ENCODE results near the gene EID2. TPM values are rescaled to one million over a fixed set of nuclear protein-coding genes. Genes with fewer than 3 reads are reported as not detected.

EID2 gene
- total and polyA plus RNA-seq, 2 experiments from 2014 or later, result 20.3 to 75.0 TPM

- no peaks in the 10 kb centered on the region for H3K27me3 ChIP-seq
- H3K36me3 ChIP-seq, result peaks cover 24% of the 10 kb centered on the region
- no peak for DNase-seq (ENCODE audit: low read depth in 1 of 2, low spot score in 1 of 2)
- H3K4me3 ChIP-seq, result no peak overlapping the region
- no peaks in the 10 kb centered on the region for H3K4me1 ChIP-seq (ENCODE audit: low read depth)
- TF ChIP-seq CTCF (IDR thresholded peaks at IDR 0.05; ENCODE audit: low read depth, low read length), result no peak
- no peak overlapping the region for H3K27ac ChIP-seq
- no peaks in the 10 kb centered on the region for H3K9me3 ChIP-seq (ENCODE audit: low read depth)
Observed at GRCh38 chr19:39492225-39492624, 47.7 kb downstream of the EID2 start.

GRCh38 chr19:39489756-39490155 lies 50.2 kb downstream of the EID2 start:
- Histone ChIP-seq H3K4me3 (no peak overlapping the region), H3K4me1 (ENCODE audit: low read depth) (no peaks in the 10 kb centered on the region), H3K27me3 (no peaks in the 10 kb centered on the region), H3K27ac (no peak overlapping the region), H3K36me3 (peaks cover 32% of the 10 kb centered on the region), H3K9me3 (ENCODE audit: low read depth) (no peaks in the 10 kb centered on the region)
- no peak for TF ChIP-seq CTCF (IDR thresholded peaks at IDR 0.05; ENCODE audit: low read depth, low read length)
- DNase-seq (ENCODE audit: low read depth in 1 of 2, low spot score in 1 of 2), result no peak

Other genes with a start within 250 kb of the EID2 start
- not detected in 2 replicates for gene IFNL1, start 243.8 kb downstream of the EID2 start, total RNA-seq
- gene IFNL1, start 243.8 kb downstream of the EID2 start, polyA plus RNA-seq, result not detected in 2 replicates
- 10.3 and 19.4 TPM in 2 replicates for gene LRFN1, start 219.3 kb downstream of the EID2 start, total RNA-seq
- gene LRFN1, start 219.3 kb downstream of the EID2 start, polyA plus RNA-seq, result 12.4 and 18.6 TPM in 2 replicates
- gene GMFG, start 204.1 kb downstream of the EID2 start, total RNA-seq, result not detected in 2 replicates
- 2.3 and 3.2 TPM in 2 replicates for gene GMFG, start 204.1 kb downstream of the EID2 start, polyA plus RNA-seq
- 158 and 183 TPM in 2 replicates for gene SAMD4B, start 197.7 kb downstream of the EID2 start, total RNA-seq
- 120 and 139 TPM in 2 replicates for gene SAMD4B, start 197.7 kb downstream of the EID2 start, polyA plus RNA-seq
- 61.9 and 62.2 TPM in 2 replicates for gene PAF1, start 149.1 kb downstream of the EID2 start, total RNA-seq
- gene PAF1, start 149.1 kb downstream of the EID2 start, polyA plus RNA-seq, result 64.4 and 78.3 TPM in 2 replicates
- gene MED29, start 148.8 kb downstream of the EID2 start, total RNA-seq, result 43.8 and 70.6 TPM in 2 replicates
- gene MED29, start 148.8 kb downstream of the EID2 start, polyA plus RNA-seq, result 59.6 and 67.3 TPM in 2 replicates
- 13.6 and 14.6 TPM in 2 replicates for gene ZFP36, start 133.3 kb downstream of the EID2 start, total RNA-seq
- 51.2 and 53.4 TPM in 2 replicates for gene ZFP36, start 133.3 kb downstream of the EID2 start, polyA plus RNA-seq
- 40.7 and 45.4 TPM in 2 replicates for gene PLEKHG2, start 127.5 kb downstream of the EID2 start, total RNA-seq
- 30.5 and 40.0 TPM in 2 replicates for gene PLEKHG2, start 127.5 kb downstream of the EID2 start, polyA plus RNA-seq
- 369 and 374 TPM in 2 replicates for gene RPS16, start 104.2 kb downstream of the EID2 start, total RNA-seq
- gene RPS16, start 104.2 kb downstream of the EID2 start, polyA plus RNA-seq, result 508 and 542 TPM in 2 replicates
- gene SUPT5H, start 94.6 kb downstream of the EID2 start, total RNA-seq, result 106 and 156 TPM in 2 replicates
- gene SUPT5H, start 94.6 kb downstream of the EID2 start, polyA plus RNA-seq, result 145 and 185 TPM in 2 replicates
- gene TIMM50, start 59.3 kb downstream of the EID2 start, total RNA-seq, result 80.4 and 108 TPM in 2 replicates
- 93.3 and 101 TPM in 2 replicates for gene TIMM50, start 59.3 kb downstream of the EID2 start, polyA plus RNA-seq
- 8.0 and 11.7 TPM in 2 replicates for gene DLL3, start 41.2 kb downstream of the EID2 start, total RNA-seq
- gene DLL3, start 41.2 kb downstream of the EID2 start, polyA plus RNA-seq, result 12.2 and 13.9 TPM in 2 replicates
- gene SELENOV, start 25.0 kb downstream of the EID2 start, total RNA-seq, result 2.0 and 4.3 TPM in 2 replicates
- gene SELENOV, start 25.0 kb downstream of the EID2 start, polyA plus RNA-seq, result 1.3 and 2.5 TPM in 2 replicates
- 9.5 and 17.5 TPM in 2 replicates for gene EID2B, start 7.3 kb downstream of the EID2 start, total RNA-seq
- gene EID2B, start 7.3 kb downstream of the EID2 start, polyA plus RNA-seq, result 8.4 and 14.1 TPM in 2 replicates
- gene LGALS13, start 62.4 kb upstream of the EID2 start, total RNA-seq, result not detected in 2 replicates
- gene LGALS13, start 62.4 kb upstream of the EID2 start, polyA plus RNA-seq, result not detected in 2 replicates
- not detected in 2 replicates for gene LGALS16, start 115.8 kb upstream of the EID2 start, total RNA-seq
- not detected in 2 replicates for gene LGALS16, start 115.8 kb upstream of the EID2 start, polyA plus RNA-seq
- gene LGALS14, start 164.3 kb upstream of the EID2 start, total RNA-seq, result not detected in 2 replicates
- gene LGALS14, start 164.3 kb upstream of the EID2 start, polyA plus RNA-seq, result not detected in 2 replicates
- not detected in 2 replicates for gene CLC, start 197.9 kb upstream of the EID2 start, total RNA-seq
- gene CLC, start 197.9 kb upstream of the EID2 start, polyA plus RNA-seq, result not detected in 2 replicates
- not detected in 2 replicates for gene LEUTX, start 238.7 kb upstream of the EID2 start, total RNA-seq
- gene LEUTX, start 238.7 kb upstream of the EID2 start, polyA plus RNA-seq, result not detected in 2 replicates

Data from cardiac muscle cell (in vitro differentiated cells and primary cell).